Endothelial cell of umbilical vein (primary cell): ENCODE measurements around the gene LSM7.
A peak's percentile ranks its signal among the peaks of the same experiment; 100 is the strongest.

Experiments
- CTCF ChIP-seq, 2 donors: IDR thresholded peaks; 1 replicate in 1 of 2; 2 replicates in 1 of 2; pipeline ENCODE4 v1.5.1; 2011; ENCODE audit warnings: low read length in 2 of 2, mild to moderate bottlenecking in 2 of 2, moderate library complexity in 2 of 2, control low read depth in 1 of 2, inconsistent platforms in 1 of 2, low read depth in 1 of 2; ENCODE audit not compliant: insufficient read depth in 1 of 2; ENCODE audit errors: extremely low read depth in 1 of 2
- EZH2 ChIP-seq: IDR thresholded peaks from 2 replicates; pipeline ENCODE4 v1.6.1; 2012; ENCODE audit warnings: borderline replicate concordance, low read depth, mild to moderate bottlenecking, moderate library complexity, low read length, inconsistent platforms; ENCODE audit not compliant: severe bottlenecking
- GATA2 ChIP-seq: IDR thresholded peaks from 2 replicates; pipeline ENCODE4 v1.7.0; 2011; ENCODE audit warnings: low read depth, mild to moderate bottlenecking, moderate library complexity, mixed read lengths, low read length; ENCODE audit not compliant: insufficient read length, insufficient read depth
- JUN ChIP-seq: IDR thresholded peaks from 2 replicates; pipeline ENCODE4 v1.6.1; 2011; ENCODE audit warnings: borderline replicate concordance, low read depth; ENCODE audit not compliant: insufficient read length, insufficient read depth
- MAX ChIP-seq: IDR thresholded peaks from 2 replicates; pipeline ENCODE4 v1.6.1; 2011; ENCODE audit not compliant: insufficient read depth, insufficient read length
- POLR2AphosphoS5 ChIP-seq: IDR thresholded peaks from 2 replicates; pipeline ENCODE4 v1.6.1; 2012; ENCODE audit warnings: low read depth, mild to moderate bottlenecking, control low read depth, low read length, moderate library complexity; ENCODE audit not compliant: insufficient read depth

DNA sequence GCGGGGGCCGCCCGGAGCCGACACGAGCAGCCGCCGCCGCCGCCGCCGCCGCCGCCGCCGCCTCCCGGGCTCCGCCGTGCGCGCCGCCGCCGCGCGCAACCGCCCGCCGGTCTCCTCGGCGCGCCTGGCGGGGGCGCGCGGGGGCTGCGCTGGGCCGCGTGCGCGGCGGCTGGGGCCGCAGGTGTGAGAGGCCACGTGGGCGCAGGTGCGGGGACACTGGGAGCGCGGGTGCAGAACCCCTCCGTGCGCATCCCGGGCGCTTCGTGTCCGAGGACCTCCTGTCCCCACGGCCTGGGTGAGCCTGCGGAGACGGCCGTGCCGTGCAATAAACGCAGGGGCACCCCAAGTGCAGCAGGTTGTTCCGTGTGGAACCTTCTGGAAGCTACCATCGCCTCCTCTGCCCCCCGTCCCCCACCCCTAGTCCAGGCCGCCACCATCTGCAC, 20.3 kb downstream of the LSM7 start, which contains the start of gene LINGO3:
- TF ChIP-seq CTCF (IDR thresholded peaks at IDR 0.05; ENCODE audit: extremely low read depth in 1 of 2, insufficient read depth in 1 of 2, low read depth in 1 of 2, low read length in 2 of 2) (no peak), POLR2AphosphoS5 (no peak), EZH2 (peak; percentile 69), JUN (no peak), GATA2 (no peak), MAX (no peak)
